Measurements from ENCODE around the gene PBX4.
A peak's percentile ranks its signal among the peaks of the same experiment; 100 is the strongest.
"Not testable (repeated sequence)": the region's sequence is repeated elsewhere in the genome, so short reads cannot be mapped to it uniquely, and the experiment has no call there.

Gene PBX4

GRCh38 chr19:19618219-19619051 is at the start of gene PBX4:
TSS of gene PBX4 (minus strand) at chr19:19618687. CDS start at chr19:19618629, 58 bp downstream.
- DNase-seq (ENCODE audit: low read depth in 3 of 3, low spot score in 1 of 3): peak; percentile 97 to 98 (median 98)

- not testable (repeated sequence) for DNase-seq (ENCODE audit: low read depth in 3 of 3, low spot score in 1 of 3)
These were observed 47.0 kb upstream of the PBX4 start for GRCh38 chr19:19665420-19665948.

- DNase-seq (ENCODE audit: low read depth in 3 of 3, low spot score in 1 of 3): peak; percentile 77 to 91 (median 88)
These were observed 45.0 kb upstream of the PBX4 start, which contains the start of gene ATP13A1 for GRCh38 chr19:19663256-19664120. TSS of gene ATP13A1 (minus strand) at chr19:19663676. CDS start at chr19:19663666, 10 bp downstream.

GRCh38 chr19:19662871-19663255 is 44.4 kb upstream of the PBX4 start:
- DNase-seq (ENCODE audit: low read depth in 3 of 3, low spot score in 1 of 3): no peak

- no peak for DNase-seq (ENCODE audit: low read depth in 3 of 3, low spot score in 1 of 3)
These were observed 43.9 kb upstream of the PBX4 start for GRCh38 chr19:19662344-19662743.

- no peak for DNase-seq (ENCODE audit: low read depth in 3 of 3, low spot score in 1 of 3)
These were observed 43.3 kb upstream of the PBX4 start for GRCh38 chr19:19661675-19662251.

- DNase-seq (ENCODE audit: low read depth in 3 of 3, low spot score in 1 of 3): no peak
These were observed 42.7 kb upstream of the PBX4 start for GRCh38 chr19:19661141-19661674.

GRCh38 chr19:19659646-19660245 is 41.3 kb upstream of the PBX4 start:
- DNase-seq (ENCODE audit: low read depth in 3 of 3, low spot score in 1 of 3): no peak

- no peak for DNase-seq (ENCODE audit: low read depth in 3 of 3, low spot score in 1 of 3)
These were observed 38.9 kb upstream of the PBX4 start for GRCh38 chr19:19657397-19657783.

GRCh38 chr19:19656451-19657396 is 38.2 kb upstream of the PBX4 start:
- no peak for DNase-seq (ENCODE audit: low read depth in 3 of 3, low spot score in 1 of 3)

- DNase-seq (ENCODE audit: low read depth in 3 of 3, low spot score in 1 of 3): no peak
These were observed 37.3 kb upstream of the PBX4 start for GRCh38 chr19:19655641-19656343.

- no peak for DNase-seq (ENCODE audit: low read depth in 3 of 3, low spot score in 1 of 3)
These were observed 36.6 kb upstream of the PBX4 start for GRCh38 chr19:19655051-19655594.

GRCh38 chr19:19654441-19654840 is 36.0 kb upstream of the PBX4 start:
- DNase-seq (ENCODE audit: low read depth in 3 of 3, low spot score in 1 of 3): no peak

- no peak for DNase-seq (ENCODE audit: low read depth in 3 of 3, low spot score in 1 of 3)
These were observed 35.2 kb upstream of the PBX4 start for GRCh38 chr19:19653597-19654147.

- DNase-seq (ENCODE audit: low read depth in 3 of 3, low spot score in 1 of 3): no peak
These were observed 34.2 kb upstream of the PBX4 start for GRCh38 chr19:19652482-19653295.

- no peak for DNase-seq (ENCODE audit: low read depth in 3 of 3, low spot score in 1 of 3)
These were observed 32.6 kb upstream of the PBX4 start for GRCh38 chr19:19651076-19651475.

GRCh38 chr19:19650331-19650730 is 31.8 kb upstream of the PBX4 start:
- DNase-seq (ENCODE audit: low read depth in 3 of 3, low spot score in 1 of 3): no peak
